Tibial artery (tissue), 4 donors: ENCODE measurements around the gene MYL6B.
A peak's percentile ranks its signal among the peaks of the same experiment; 100 is the strongest.
"Not testable (repeated sequence)": the region's sequence is repeated elsewhere in the genome, so short reads cannot be mapped to it uniquely, and the experiment has no call there.

Experiments used
- DNase-seq, 2 donors: peaks; one replicate each; pipeline ENCODE4 v3.0.0-alpha.2; 2019
- H3K27ac ChIP-seq, 2 donors: fragments of 200-600 bp; sonication (generic) in 1 of 2; 1 replicate in 1 of 2; 2 replicates in 1 of 2; pipeline ENCODE4 v1.5.1; 2018 to 2019; ENCODE audit warnings: mild to moderate bottlenecking in 1 of 2
- H3K27me3 ChIP-seq, 2 donors: fragments of 200-600 bp; sonication (generic) in 1 of 2; one replicate each; pipeline versions ENCODE4 v1.5.1 to v1.6.0; 2016 to 2019
- H3K36me3 ChIP-seq, 3 donors: fragments of 200-600 bp; sonication (generic) in 2 of 3; one replicate each; pipeline ENCODE4 v1.5.1; 2016 to 2019; ENCODE audit warnings: mild to moderate bottlenecking in 2 of 3
- H3K4me1 ChIP-seq, 4 donors: fragments of 200-600 bp; sonication (generic) in 2 of 4; 1 replicate in 3 of 4; 2 replicates in 1 of 4; pipeline ENCODE4 v1.5.1; 2016 to 2019
- H3K4me3 ChIP-seq, 2 donors: fragments of 200-600 bp; sonication (generic) in 1 of 2; 1 replicate in 1 of 2; 2 replicates in 1 of 2; pipeline ENCODE4 v1.5.1; 2018 to 2019; ENCODE audit warnings: mild to moderate bottlenecking in 2 of 2
- H3K9me3 ChIP-seq, 3 donors: fragments of 200-600 bp; sonication (generic) in 1 of 3; one replicate each; pipeline ENCODE4 v1.5.1; 2016 to 2019
- CTCF ChIP-seq, 2 experiments: fragments of 200-600 bp in 1 of 2; fragments of 450-650 bp in 1 of 2; IDR thresholded peaks; one replicate each; pipeline ENCODE4 v1.5.1; 2017 to 2019; ENCODE audit warnings: antibody characterized with exemption in 2 of 2, mild to moderate bottlenecking in 1 of 2, moderate library complexity in 1 of 2
- intact Hi-C: fragments of 100-400 bp; cut with DNase I; formaldehyde crosslinking; loops from one replicate; pipeline ENCODE4 v1.15.0; 2023; ENCODE audit warnings: low total_unique reads

MYL6B gene

GRCh38 chr12:56189099-56189917 is 36.9 kb downstream of the MYL6B start, which contains the start of gene SMARCC2:
SMARCC2 (minus strand) TSS chr12:56189483; CDS start chr12:56189461, 22 bp downstream.
- H3K4me1 ChIP-seq: peaks cover 0 to 28% (median 23%) of the 10 kb centered on the region in 4 donors
- DNase-seq: peak; percentile 86 to 95
- peak within 1 kb of the TSS; percentile 94 to 99 for H3K27ac ChIP-seq
- peak within 1 kb of the TSS; percentile 92 to 95 for H3K4me3 ChIP-seq
- H3K36me3 ChIP-seq: peaks cover 17 to 30% (median 25%) of the 10 kb centered on the region in 3 donors
- peak; percentile 60 to 94 for TF ChIP-seq CTCF (IDR thresholded peaks at IDR 0.05)
- intact Hi-C loops: loop anchor here (2.0 kb wide), 1 partner anchor 63 kb away; no protein-coding TSS in a partner anchor
- no peaks in the 10 kb centered on the region for H3K9me3 ChIP-seq
- no peaks in the 10 kb centered on the region for H3K27me3 ChIP-seq

GRCh38 chr12:56189918-56190694 is 37.7 kb downstream of the MYL6B start:
- H3K4me1 ChIP-seq: peaks cover 0 to 28% (median 23%) of the 10 kb centered on the region in 4 donors
- H3K27me3 ChIP-seq: no peaks in the 10 kb centered on the region
- no peaks in the 10 kb centered on the region for H3K9me3 ChIP-seq
- H3K27ac ChIP-seq: peak overlapping the region; percentile 94 to 99
- peak overlapping the region; percentile 92 to 95 for H3K4me3 ChIP-seq
- peak; percentile 75 to 90 for DNase-seq
- intact Hi-C loops: loop anchor here (2.0 to 10.0 kb wide), 2 partner anchors 63 to 275 kb away; partner anchors contain the start of gene SPRYD4
- TF ChIP-seq CTCF (IDR thresholded peaks at IDR 0.05): peak in 1 of 2 experiments; percentile 5
- peaks cover 9 to 22% (median 17%) of the 10 kb centered on the region in 3 donors for H3K36me3 ChIP-seq

DNA sequence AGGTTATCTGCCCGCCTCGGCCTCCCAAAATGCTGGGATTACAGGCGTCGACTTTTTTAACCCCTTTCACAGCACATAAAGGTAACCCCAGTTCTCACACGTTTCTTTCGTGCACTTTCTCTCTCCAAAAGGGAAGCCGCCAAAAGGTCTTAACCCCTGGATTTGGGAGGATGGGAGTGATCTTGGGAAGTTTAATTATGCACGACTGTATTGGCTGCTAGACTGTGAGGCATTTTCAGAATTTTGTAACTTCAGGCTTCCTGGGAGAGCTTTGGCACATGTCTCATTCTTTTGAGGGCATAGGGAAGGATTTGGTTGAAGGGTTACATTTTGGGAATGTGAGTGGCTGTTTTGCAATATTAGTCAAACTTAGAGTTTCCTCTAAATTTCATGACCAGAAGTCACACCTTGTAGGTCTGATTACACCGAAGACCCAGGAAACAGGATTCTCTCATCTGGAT is 38.3 kb downstream of the MYL6B start:
- H3K4me3 ChIP-seq: peak overlapping the region; percentile 92 to 95
- DNase-seq: no peak
- intact Hi-C loops: loop anchor here (10.0 kb wide), 1 partner anchor 274 kb away; the partner anchor contains the start of gene SPRYD4
- no peaks in the 10 kb centered on the region for H3K9me3 ChIP-seq
- TF ChIP-seq CTCF (IDR thresholded peaks at IDR 0.05): no peak
- H3K27ac ChIP-seq: peak overlapping the region; percentile 94 to 99
- peaks cover 2 to 16% (median 10%) of the 10 kb centered on the region in 3 donors for H3K36me3 ChIP-seq
- H3K4me1 ChIP-seq: peaks cover 0 to 28% (median 23%) of the 10 kb centered on the region in 4 donors
- no peaks in the 10 kb centered on the region for H3K27me3 ChIP-seq

- no peak for TF ChIP-seq CTCF (IDR thresholded peaks at IDR 0.05)
- Histone ChIP-seq H3K27ac (no peak overlapping the region), H3K27me3 (no peaks in the 10 kb centered on the region), H3K9me3 (no peaks in the 10 kb centered on the region), H3K36me3 (peaks cover 0 to 5% (median 0%) of the 10 kb centered on the region in 3 donors), H3K4me3 (no peak overlapping the region), H3K4me1 (peaks cover 0 to 30% (median 17%) of the 10 kb centered on the region in 4 donors)
- intact Hi-C loops: loop anchor here (2.0 to 10.0 kb wide), 2 partner anchors 32 to 272 kb away; partner anchors contain the start of genes NABP2 and SPRYD4
- DNase-seq: no peak
Observed at GRCh38 chr12:56192582-56192981, 40.2 kb downstream of the MYL6B start.

DNA sequence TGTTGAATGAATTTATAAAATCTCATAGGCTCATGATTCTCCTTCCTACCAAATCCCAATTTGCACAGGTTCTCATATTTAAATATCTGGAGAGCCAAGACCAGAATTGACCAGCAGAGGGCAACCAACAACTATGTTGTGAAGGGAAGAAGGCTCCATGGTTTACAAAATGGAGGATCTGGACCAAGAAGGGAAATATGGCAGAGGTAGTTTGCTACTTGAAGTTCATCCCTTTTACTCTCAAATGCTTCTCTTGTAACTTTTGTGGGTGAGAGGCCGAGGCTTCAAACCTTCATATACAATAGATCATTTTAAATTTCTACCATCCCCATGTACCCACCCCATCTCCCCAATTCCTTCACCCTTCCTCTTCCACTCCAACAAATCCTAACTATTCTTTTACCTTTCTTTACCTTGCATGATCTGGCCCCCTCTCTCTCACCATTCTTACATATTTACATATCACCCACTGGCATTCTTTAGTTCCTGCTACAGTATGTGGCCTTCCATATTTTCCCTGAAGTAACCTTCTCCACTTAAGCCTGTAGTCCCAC is 40.7 kb downstream of the MYL6B start:
- DNase-seq: peak; percentile 78 to 87
- Histone ChIP-seq H3K27me3 (no peaks in the 10 kb centered on the region), H3K4me3 (no peak overlapping the region), H3K4me1 (peaks cover 0 to 26% (median 12%) of the 10 kb centered on the region in 4 donors), H3K36me3 (peaks cover 0 to 5% (median 0%) of the 10 kb centered on the region in 3 donors), H3K27ac (no peak overlapping the region), H3K9me3 (no peaks in the 10 kb centered on the region)
- peak; percentile 72 to 90 for TF ChIP-seq CTCF (IDR thresholded peaks at IDR 0.05)
- intact Hi-C loops: loop anchor here (2.0 to 10.0 kb wide), 2 partner anchors 32 to 272 kb away; partner anchors contain the start of genes NABP2 and SPRYD4

GRCh38 chr12:56196818-56197550 is 44.6 kb downstream of the MYL6B start:
- Histone ChIP-seq H3K4me1 (peaks cover 0 to 12% (median 0%) of the 10 kb centered on the region in 4 donors), H3K27ac (peak overlapping the region in 1 of 2 donors; percentile 16)
- peak in 1 of 2 donors; percentile 25 for DNase-seq
- not testable (repeated sequence) for H3K4me3 ChIP-seq, H3K9me3 ChIP-seq, H3K36me3 ChIP-seq, H3K27me3 ChIP-seq
- intact Hi-C loops: loop anchor here (10.0 kb wide), 1 partner anchor 268 kb away; the partner anchor contains the start of gene SPRYD4
